ENCODE measurements around the gene TMCO5A.

The TMCO5A gene

DNA sequence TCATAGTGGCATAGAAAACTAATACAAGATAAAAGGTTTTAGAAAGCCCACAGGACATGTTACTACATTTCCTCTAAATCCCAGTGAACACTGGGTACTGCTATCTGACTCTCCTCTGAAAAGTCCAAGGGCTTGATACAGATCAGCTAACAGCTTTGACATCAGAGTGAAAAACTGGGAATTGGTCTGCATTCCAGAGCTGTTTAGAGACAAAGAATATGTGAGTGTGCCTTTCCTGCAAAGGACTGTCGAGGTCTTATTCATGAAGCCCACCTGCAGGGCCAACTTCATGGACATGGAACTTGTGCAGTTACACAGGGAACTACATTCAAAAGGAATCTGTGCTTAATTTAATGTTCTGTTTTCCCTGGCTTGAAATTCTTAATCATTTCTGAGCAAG, 5.2 kb upstream of the TMCO5A start:
- POLR2A ChIA-PET (ENCODE audit: low non-redundant PET), result no interaction called here
- no peak for DNase-seq (ENCODE audit: low spot score)
- TF ChIP-seq, protein P1, sequence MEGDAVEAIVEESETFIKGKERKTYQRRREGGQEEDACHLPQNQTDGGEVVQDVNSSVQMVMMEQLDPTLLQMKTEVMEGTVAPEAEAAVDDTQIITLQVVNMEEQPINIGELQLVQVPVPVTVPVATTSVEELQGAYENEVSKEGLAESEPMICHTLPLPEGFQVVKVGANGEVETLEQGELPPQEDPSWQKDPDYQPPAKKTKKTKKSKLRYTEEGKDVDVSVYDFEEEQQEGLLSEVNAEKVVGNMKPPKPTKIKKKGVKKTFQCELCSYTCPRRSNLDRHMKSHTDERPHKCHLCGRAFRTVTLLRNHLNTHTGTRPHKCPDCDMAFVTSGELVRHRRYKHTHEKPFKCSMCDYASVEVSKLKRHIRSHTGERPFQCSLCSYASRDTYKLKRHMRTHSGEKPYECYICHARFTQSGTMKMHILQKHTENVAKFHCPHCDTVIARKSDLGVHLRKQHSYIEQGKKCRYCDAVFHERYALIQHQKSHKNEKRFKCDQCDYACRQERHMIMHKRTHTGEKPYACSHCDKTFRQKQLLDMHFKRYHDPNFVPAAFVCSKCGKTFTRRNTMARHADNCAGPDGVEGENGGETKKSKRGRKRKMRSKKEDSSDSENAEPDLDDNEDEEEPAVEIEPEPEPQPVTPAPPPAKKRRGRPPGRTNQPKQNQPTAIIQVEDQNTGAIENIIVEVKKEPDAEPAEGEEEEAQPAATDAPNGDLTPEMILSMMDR (conservative IDR thresholded peaks at IDR 0.05; ENCODE audit: low read depth), result no peak
- no peak overlapping the region for H3K27ac ChIP-seq
- CTCF ChIA-PET, result no interaction called here

DNA sequence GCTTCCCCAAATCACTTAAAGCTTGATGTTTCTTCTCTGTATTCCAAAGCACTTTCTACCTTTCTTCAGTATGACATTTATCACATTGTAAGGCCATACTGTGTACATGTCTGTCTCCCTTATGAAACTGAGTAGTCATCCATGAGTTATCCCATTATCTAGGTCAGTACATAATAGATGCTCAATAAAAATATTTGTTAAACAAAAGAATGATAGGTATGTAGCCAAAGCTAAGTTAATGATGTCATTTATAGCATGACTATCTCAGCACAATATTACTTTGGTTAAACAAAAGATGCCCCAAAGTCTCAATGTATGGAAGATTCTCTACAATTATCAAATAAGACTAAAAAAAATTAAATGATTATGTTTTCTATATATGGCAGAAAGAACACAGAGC, 3.1 kb upstream of the TMCO5A start:
- DNase-seq (ENCODE audit: low spot score), result no peak
- TF ChIP-seq, protein P1 (conservative IDR thresholded peaks at IDR 0.05; ENCODE audit: low read depth), result no peak
- H3K27ac ChIP-seq, result no peak overlapping the region
- ChIA-PET CTCF (no interaction called here), POLR2A (ENCODE audit: low non-redundant PET) (no interaction called here)

DNA sequence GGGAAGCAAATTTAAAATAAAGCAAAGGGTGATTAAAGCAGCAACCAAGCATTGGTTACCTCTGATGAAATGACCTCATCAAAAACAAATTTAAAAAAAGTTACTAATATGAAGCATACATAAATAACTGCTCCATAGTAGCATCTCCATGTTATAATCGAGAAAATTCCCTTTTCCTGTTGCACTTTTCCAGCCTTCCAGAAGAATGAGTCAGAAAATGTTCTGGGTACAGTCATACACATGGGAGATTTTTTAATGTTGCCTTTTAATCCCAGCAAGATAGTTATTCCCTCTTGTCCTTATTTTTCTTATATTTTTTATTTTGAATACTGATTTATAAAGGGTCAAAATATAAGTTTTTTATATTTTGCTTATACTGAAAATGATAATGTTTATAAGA, 2.6 kb upstream of the TMCO5A start:
- TF ChIP-seq, protein P1 (conservative IDR thresholded peaks at IDR 0.05; ENCODE audit: low read depth), result no peak
- ChIA-PET POLR2A (ENCODE audit: low non-redundant PET) (no interaction called here), CTCF (no interaction called here)
- no peak overlapping the region for H3K27ac ChIP-seq
- peak; percentile 36 for DNase-seq (ENCODE audit: low spot score)

DNA sequence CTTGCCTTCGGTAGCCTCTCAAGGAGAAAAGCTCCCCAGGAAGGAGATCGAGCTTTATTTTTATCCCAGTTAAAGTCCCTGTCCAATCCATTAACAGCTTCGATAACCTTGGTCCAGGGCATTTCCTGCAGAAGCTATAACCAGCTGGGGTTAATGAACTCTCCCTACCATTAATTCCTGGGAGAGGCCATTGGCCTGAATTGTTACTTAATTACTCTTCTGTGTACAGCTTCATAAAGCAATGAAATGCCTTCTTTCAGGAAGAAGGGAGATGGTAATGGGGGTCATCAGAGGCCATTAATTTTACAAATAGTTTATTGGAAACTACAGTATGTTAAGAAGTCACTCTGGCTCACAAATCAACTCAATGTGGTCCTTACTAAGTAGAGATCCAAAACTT, 1.9 kb upstream of the TMCO5A start:
- POLR2A ChIA-PET (ENCODE audit: low non-redundant PET), result no interaction called here
- CTCF ChIA-PET, result interaction anchor here (0.6 kb wide), 1 partner anchor 14 kb away, joined by 3 read pairs; no protein-coding TSS in a partner anchor

DNA sequence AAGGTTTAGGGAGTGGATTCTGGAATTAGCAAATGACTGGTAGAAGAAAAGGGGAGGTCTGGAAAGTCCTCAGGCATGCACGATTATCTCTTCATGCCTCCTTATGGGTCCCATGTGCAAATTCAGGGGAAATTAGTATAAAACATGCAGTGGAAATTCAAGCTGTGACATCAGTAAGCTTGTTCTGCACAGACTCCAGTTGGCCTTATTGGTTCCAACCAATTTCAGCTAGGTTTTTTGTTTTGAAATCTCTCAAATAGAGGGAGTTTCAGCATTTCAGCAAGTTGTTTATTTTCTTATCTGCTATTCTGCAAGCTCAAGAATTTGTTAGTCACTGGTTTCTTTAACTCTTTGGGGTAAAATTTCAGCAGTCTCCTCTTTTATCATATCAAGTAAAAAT, 774 bp upstream of the TMCO5A start:
- no peak overlapping the region for H3K27ac ChIP-seq
- TF ChIP-seq, protein P1 (conservative IDR thresholded peaks at IDR 0.05; ENCODE audit: low read depth), result no peak
- ChIA-PET CTCF (interaction anchor here (0.7 kb wide), 1 partner anchor 1478 kb away, joined by 3 read pairs; no protein-coding TSS in a partner anchor), POLR2A (ENCODE audit: low non-redundant PET) (no interaction called here)
- no peak for DNase-seq (ENCODE audit: low spot score)

More for the DNA sequence above, 1.9 kb upstream of the TMCO5A start:
- H3K27ac ChIP-seq, result no peak overlapping the region
- TF ChIP-seq, protein P1 (conservative IDR thresholded peaks at IDR 0.05; ENCODE audit: low read depth), result no peak
- no peak for DNase-seq (ENCODE audit: low spot score)

DNA sequence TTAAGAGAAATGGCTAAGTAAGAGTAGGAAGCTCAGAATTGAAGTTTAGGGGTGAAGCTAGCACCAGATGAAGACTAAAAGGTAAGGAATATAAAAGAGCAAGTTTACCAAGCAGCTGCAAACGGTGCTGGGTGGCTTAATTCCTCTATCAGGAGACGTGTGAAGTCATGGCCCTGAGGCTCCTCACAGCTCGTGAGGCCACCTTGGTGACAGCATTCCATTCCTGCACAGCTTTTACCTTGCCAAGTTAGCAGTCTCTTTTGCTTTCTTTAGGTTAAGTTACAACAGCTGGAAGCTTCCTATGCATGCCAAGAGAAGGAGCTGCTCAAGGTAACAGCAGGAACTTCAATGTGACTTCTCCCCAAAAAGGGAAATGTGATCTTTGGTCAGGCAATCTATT, 6.4 kb downstream of the TMCO5A start:
- CTCF ChIA-PET, result interaction anchor here (0.6 kb wide), 1 partner anchor 753 kb away, joined by 3 read pairs; no protein-coding TSS in a partner anchor
- POLR2A ChIA-PET (ENCODE audit: low non-redundant PET), result no interaction called here
- DNase-seq (ENCODE audit: low spot score), result no peak
- TF ChIP-seq, protein P1 (conservative IDR thresholded peaks at IDR 0.05; ENCODE audit: low read depth), result no peak
- H3K27ac ChIP-seq, result no peak overlapping the region

DNA sequence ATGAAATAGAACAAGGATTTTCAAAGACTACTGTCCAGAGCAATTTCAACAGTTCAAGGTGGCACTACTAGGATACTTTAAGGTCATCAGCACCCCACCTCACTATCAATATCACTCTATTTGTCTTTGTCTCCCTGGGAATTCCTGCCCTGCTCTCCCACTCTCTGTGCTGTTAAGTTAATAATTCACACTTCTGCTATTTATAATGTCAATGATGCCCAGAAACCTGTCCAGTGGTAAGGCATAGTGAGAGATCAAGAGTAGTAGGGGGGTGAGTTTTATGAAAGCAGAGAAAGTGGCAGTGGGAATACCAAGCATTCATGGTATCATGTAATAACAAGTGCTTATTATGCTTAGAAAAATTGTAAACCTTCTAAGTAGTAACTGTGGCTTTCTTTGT, 7.3 kb downstream of the TMCO5A start:
- TF ChIP-seq, protein P1 (conservative IDR thresholded peaks at IDR 0.05; ENCODE audit: low read depth), result no peak
- ChIA-PET CTCF (no interaction called here), POLR2A (ENCODE audit: low non-redundant PET) (no interaction called here)
- no peak overlapping the region for H3K27ac ChIP-seq
- DNase-seq (ENCODE audit: low spot score), result no peak
